Measurements from ENCODE around the gene BEST1.

BEST1 gene

GRCh38 chr11:61950035-61950547, at the start of gene BEST1:
BEST1 (plus strand) TSS chr11:61950351; CDS start chr11:61951807, 1,456 bp downstream.
- no peaks in the 10 kb centered on the region for H3K9me3 ChIP-seq (ENCODE audit: control insufficient read depth, low read length)
- no peak within 1 kb of the TSS for H3K4me2 ChIP-seq (ENCODE audit: low read length)
- no peak for TF ChIP-seq CTCF (IDR thresholded peaks at IDR 0.05)
- no peak within 1 kb of the TSS for H3K27ac ChIP-seq
- no peak within 1 kb of the TSS for H2AFZ ChIP-seq
- no peaks in the 10 kb centered on the region for H3K4me1 ChIP-seq
- H3K9ac ChIP-seq = no peak within 1 kb of the TSS
- no peaks in the 10 kb centered on the region for H3K27me3 ChIP-seq (ENCODE audit: control insufficient read depth, insufficient read depth, low read length)
- no peak within 1 kb of the TSS for H3K4me3 ChIP-seq (ENCODE audit: low read depth, low read length)
- no peaks in the 10 kb centered on the region for H3K36me3 ChIP-seq (ENCODE audit: control insufficient read depth, insufficient read depth, low read length)
- no peaks in the 10 kb centered on the region for H3K79me2 ChIP-seq

DNA sequence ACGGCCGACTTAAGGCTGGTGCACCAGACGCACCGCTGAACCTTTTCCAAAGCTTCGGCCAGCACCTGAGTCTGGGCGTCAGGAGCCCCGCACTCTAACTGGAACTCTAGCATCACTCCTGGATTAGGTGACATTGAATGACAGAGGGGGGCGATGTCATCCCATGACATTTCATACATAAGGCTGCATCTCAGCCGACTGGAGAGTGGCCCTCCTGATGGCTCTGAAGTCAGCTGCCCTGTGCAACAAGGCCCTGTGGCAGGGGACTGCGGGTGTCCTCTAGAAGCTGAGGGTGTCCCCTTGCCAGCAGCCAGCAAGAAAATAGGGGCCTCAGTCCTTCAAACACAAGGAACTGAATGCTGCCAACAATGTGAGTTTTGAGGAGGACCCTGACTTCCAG, 48.8 kb upstream of the BEST1 start:
- Histone ChIP-seq H3K4me3 (ENCODE audit: low read depth, low read length) (no peak overlapping the region), H3K9ac (no peak overlapping the region), H3K36me3 (ENCODE audit: control insufficient read depth, insufficient read depth, low read length) (no peaks in the 10 kb centered on the region), H3K4me2 (ENCODE audit: low read length) (no peak overlapping the region), H3K27me3 (ENCODE audit: control insufficient read depth, insufficient read depth, low read length) (no peaks in the 10 kb centered on the region), H3K4me1 (no peaks in the 10 kb centered on the region), H3K27ac (no peak overlapping the region), H3K79me2 (no peaks in the 10 kb centered on the region), H2AFZ (no peak overlapping the region), H3K9me3 (ENCODE audit: control insufficient read depth, low read length) (no peaks in the 10 kb centered on the region)
- no peak for TF ChIP-seq CTCF (IDR thresholded peaks at IDR 0.05)

DNA sequence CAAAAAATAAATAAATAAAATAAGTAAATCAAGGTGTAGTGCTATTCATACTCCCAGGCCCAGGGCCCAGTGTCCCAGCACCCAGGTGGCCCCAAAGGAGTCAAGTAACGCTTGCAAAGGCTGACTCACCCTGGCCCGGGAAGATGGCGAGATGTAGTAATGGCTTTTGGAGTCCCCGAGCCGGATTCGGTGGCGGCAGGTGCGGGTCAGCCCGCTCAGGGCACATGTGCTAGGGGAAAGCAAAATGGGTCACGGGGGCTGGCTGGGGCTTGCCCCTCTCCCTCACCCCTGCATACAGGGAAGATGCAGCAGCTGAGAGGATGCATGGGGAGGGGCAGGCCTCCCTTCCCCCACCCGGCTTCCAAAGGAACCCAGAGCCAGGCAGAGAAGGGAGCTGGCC, 47.8 kb upstream of the BEST1 start:
- Histone ChIP-seq H3K4me2 (ENCODE audit: low read length) (no peak overlapping the region), H2AFZ (no peak overlapping the region), H3K4me1 (no peaks in the 10 kb centered on the region), H3K9me3 (ENCODE audit: control insufficient read depth, low read length) (no peaks in the 10 kb centered on the region), H3K9ac (no peak overlapping the region), H3K27me3 (ENCODE audit: control insufficient read depth, insufficient read depth, low read length) (no peaks in the 10 kb centered on the region), H3K4me3 (ENCODE audit: low read depth, low read length) (no peak overlapping the region), H3K36me3 (ENCODE audit: control insufficient read depth, insufficient read depth, low read length) (no peaks in the 10 kb centered on the region), H3K27ac (no peak overlapping the region), H3K79me2 (no peaks in the 10 kb centered on the region)
- TF ChIP-seq CTCF (IDR thresholded peaks at IDR 0.05) = no peak

- no peak overlapping the region for H3K27ac ChIP-seq
- no peaks in the 10 kb centered on the region for H3K36me3 ChIP-seq (ENCODE audit: control insufficient read depth, insufficient read depth, low read length)
- peaks cover 6% of the 10 kb centered on the region for H3K4me1 ChIP-seq
- H3K4me3 ChIP-seq (ENCODE audit: low read depth, low read length) = no peak overlapping the region
- H2AFZ ChIP-seq = no peak overlapping the region
- no peak for TF ChIP-seq CTCF (IDR thresholded peaks at IDR 0.05)
- H3K9ac ChIP-seq = no peak overlapping the region
- H3K27me3 ChIP-seq (ENCODE audit: control insufficient read depth, insufficient read depth, low read length) = no peaks in the 10 kb centered on the region
- H3K79me2 ChIP-seq = no peaks in the 10 kb centered on the region
- no peak overlapping the region for H3K4me2 ChIP-seq (ENCODE audit: low read length)
- no peaks in the 10 kb centered on the region for H3K9me3 ChIP-seq (ENCODE audit: control insufficient read depth, low read length)
Measured at GRCh38 chr11:61903845-61904244, 46.3 kb upstream of the BEST1 start.

GRCh38 chr11:61904539-61905048, 45.6 kb upstream of the BEST1 start:
- Histone ChIP-seq H3K4me1 (peaks cover 11% of the 10 kb centered on the region), H2AFZ (no peak overlapping the region), H3K36me3 (ENCODE audit: control insufficient read depth, insufficient read depth, low read length) (no peaks in the 10 kb centered on the region), H3K79me2 (no peaks in the 10 kb centered on the region), H3K27me3 (ENCODE audit: control insufficient read depth, insufficient read depth, low read length) (no peaks in the 10 kb centered on the region), H3K4me3 (ENCODE audit: low read depth, low read length) (no peak overlapping the region), H3K4me2 (ENCODE audit: low read length) (no peak overlapping the region), H3K27ac (no peak overlapping the region), H3K9me3 (ENCODE audit: control insufficient read depth, low read length) (no peaks in the 10 kb centered on the region), H3K9ac (no peak overlapping the region)
- no peak for TF ChIP-seq CTCF (IDR thresholded peaks at IDR 0.05)
